Breast epithelium (tissue), 4 donors: Measurements from ENCODE around the gene PNLIP. TPM values are rescaled to one million over a fixed set of nuclear protein-coding genes. Genes with fewer than 3 reads are reported as not detected.

Experiments
- DNase-seq, 2 donors: peaks; one replicate each; pipeline ENCODE4 v3.0.0-alpha.2; 2019; ENCODE audit warnings: low spot score in 2 of 2
- H3K27ac ChIP-seq, 2 donors: fragments of 200-600 bp; sonication (generic) in 1 of 2; one replicate each; pipeline ENCODE4 v1.5.1; 2016 to 2019; ENCODE audit warnings: mild to moderate bottlenecking in 1 of 2
- H3K27me3 ChIP-seq, 2 donors: fragments of 200-600 bp; sonication (generic) in 1 of 2; one replicate each; pipeline versions ENCODE4 v1.5.1 to v1.6.0; 2017 to 2019; ENCODE audit warnings: control low read depth in 1 of 2, mild to moderate bottlenecking in 1 of 2
- H3K36me3 ChIP-seq: fragments of 200-600 bp; one replicate; pipeline ENCODE4 v1.5.1; 2019
- H3K4me1 ChIP-seq, 2 donors: fragments of 200-600 bp; sonication (generic); one replicate each; pipeline ENCODE4 v1.5.1; 2016 to 2019; ENCODE audit warnings: control low read depth in 1 of 2
- H3K4me3 ChIP-seq, 3 donors: fragments of 200-600 bp; sonication (generic); 1 replicate in 2 of 3; 2 replicates in 1 of 3; pipeline ENCODE4 v1.5.1; 2016 to 2019; ENCODE audit warnings: mild to moderate bottlenecking in 3 of 3, moderate library complexity in 2 of 3
- H3K9me3 ChIP-seq, 2 donors: fragments of 200-600 bp; sonication (generic) in 1 of 2; one replicate each; pipeline ENCODE4 v1.5.1; 2016 to 2019; ENCODE audit warnings: control low read depth in 1 of 2
- POLR2A ChIP-seq: fragments of 450-650 bp; IDR thresholded peaks from one replicate; pipeline ENCODE4 v1.6.1; 2016; ENCODE audit warnings: antibody characterized with exemption, mild to moderate bottlenecking, moderate library complexity
- POLR2AphosphoS5 ChIP-seq, 3 donors: sonication (generic); formaldehyde crosslinking; IDR thresholded peaks; one replicate each; pipeline ENCODE4 v1.6.1; 2017; ENCODE audit warnings: antibody characterized with exemption in 3 of 3
- intact Hi-C: fragments of 100-400 bp; cut with DNase I; formaldehyde crosslinking; loops from one replicate; pipeline ENCODE4 v1.15.1; 2023; ENCODE audit warnings: low total_unique reads
- total RNA-seq, 3 donors: library from RNA; depleted of rRNA; stranded (reverse); fragments of >200 nt; gene quantifications; one replicate each; pipeline ENCODE4 v1.1.0, GENCODE V29; 2016
- TF ChIP-seq, protein P1 (sequence below), 3 donors: fragments of 450-650 bp; IDR thresholded peaks; one replicate each; pipeline ENCODE4 v1.5.1; 2016 to 2017; ENCODE audit warnings: antibody characterized with exemption in 3 of 3, mild to moderate bottlenecking in 3 of 3, moderate library complexity in 3 of 3

The PNLIP gene
- total RNA-seq, 3 donors from 2014 or later: not detected

GRCh38 chr10:116612107-116612769 is 66.5 kb downstream of the PNLIP start:
- Histone ChIP-seq H3K4me3 (no peak overlapping the region), H3K27ac (no peak overlapping the region), H3K36me3 (no peaks in the 10 kb centered on the region), H3K4me1 (no peaks in the 10 kb centered on the region), H3K27me3 (peaks cover 0 to 23% of the 10 kb centered on the region in 2 donors), H3K9me3 (no peaks in the 10 kb centered on the region)
- intact Hi-C loops: no loop called here
- no peak for DNase-seq
- TF ChIP-seq, protein P1, sequence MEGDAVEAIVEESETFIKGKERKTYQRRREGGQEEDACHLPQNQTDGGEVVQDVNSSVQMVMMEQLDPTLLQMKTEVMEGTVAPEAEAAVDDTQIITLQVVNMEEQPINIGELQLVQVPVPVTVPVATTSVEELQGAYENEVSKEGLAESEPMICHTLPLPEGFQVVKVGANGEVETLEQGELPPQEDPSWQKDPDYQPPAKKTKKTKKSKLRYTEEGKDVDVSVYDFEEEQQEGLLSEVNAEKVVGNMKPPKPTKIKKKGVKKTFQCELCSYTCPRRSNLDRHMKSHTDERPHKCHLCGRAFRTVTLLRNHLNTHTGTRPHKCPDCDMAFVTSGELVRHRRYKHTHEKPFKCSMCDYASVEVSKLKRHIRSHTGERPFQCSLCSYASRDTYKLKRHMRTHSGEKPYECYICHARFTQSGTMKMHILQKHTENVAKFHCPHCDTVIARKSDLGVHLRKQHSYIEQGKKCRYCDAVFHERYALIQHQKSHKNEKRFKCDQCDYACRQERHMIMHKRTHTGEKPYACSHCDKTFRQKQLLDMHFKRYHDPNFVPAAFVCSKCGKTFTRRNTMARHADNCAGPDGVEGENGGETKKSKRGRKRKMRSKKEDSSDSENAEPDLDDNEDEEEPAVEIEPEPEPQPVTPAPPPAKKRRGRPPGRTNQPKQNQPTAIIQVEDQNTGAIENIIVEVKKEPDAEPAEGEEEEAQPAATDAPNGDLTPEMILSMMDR (IDR thresholded peaks at IDR 0.05): no peak
- no peak for TF ChIP-seq POLR2AphosphoS5 (IDR thresholded peaks at IDR 0.05)
- no peak for TF ChIP-seq POLR2A

DNA sequence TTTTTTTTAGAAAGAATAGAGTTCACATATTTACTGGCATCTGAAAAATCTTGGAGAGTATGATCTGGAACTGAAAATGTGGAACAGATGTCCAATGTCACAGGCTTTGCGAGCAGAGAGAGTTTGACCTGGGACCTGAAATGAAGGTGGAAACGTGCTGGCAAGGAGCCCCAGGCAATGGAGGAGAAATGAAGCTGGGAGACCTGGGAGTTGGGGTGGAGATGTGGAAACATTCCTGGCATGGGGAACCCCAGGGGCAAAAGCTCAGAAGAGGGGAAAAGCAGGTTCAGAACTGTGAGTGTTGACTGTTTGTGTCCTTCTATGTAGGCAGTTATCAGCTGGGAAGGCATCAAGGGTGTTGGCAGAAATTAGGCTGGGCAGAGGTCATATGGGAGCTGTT is 67.7 kb downstream of the PNLIP start:
- no peak for DNase-seq
- Histone ChIP-seq H3K36me3 (no peaks in the 10 kb centered on the region), H3K27ac (no peak overlapping the region), H3K4me1 (no peaks in the 10 kb centered on the region), H3K9me3 (no peaks in the 10 kb centered on the region), H3K27me3 (peaks cover 0 to 23% of the 10 kb centered on the region in 2 donors), H3K4me3 (no peak overlapping the region)
- TF ChIP-seq, protein P1 (IDR thresholded peaks at IDR 0.05): no peak
- TF ChIP-seq POLR2A: no peak
- intact Hi-C loops: no loop called here

DNA sequence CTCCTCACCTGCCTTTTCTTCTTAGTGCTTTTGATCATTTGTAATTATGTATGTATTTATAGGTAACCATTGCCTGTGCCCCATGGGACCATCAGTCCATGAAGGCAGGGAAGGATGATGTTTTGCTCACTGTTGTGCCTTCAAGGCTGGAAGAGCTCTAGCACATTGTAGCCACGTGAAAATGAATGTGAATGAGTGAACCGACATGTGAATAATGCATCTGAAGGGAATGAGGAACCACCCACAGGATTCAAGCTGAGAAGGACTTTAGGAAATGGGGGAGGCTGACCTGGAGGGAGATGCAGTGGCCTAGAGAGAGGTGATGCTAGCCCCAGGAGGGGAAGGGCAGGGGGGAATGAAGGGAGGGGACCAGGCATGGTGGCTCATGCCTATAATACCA is 69.1 kb downstream of the PNLIP start:
- no peak overlapping the region for H3K4me3 ChIP-seq
- intact Hi-C loops: no loop called here
- H3K27me3 ChIP-seq: peaks cover 0 to 14% of the 10 kb centered on the region in 2 donors
- no peaks in the 10 kb centered on the region for H3K4me1 ChIP-seq
- no peaks in the 10 kb centered on the region for H3K36me3 ChIP-seq
- DNase-seq: no peak
- H3K9me3 ChIP-seq: no peaks in the 10 kb centered on the region
- H3K27ac ChIP-seq: no peak overlapping the region
- TF ChIP-seq POLR2A (no peak), POLR2AphosphoS5 (IDR thresholded peaks at IDR 0.05) (no peak)
- TF ChIP-seq, protein P1 (IDR thresholded peaks at IDR 0.05): no peak

DNA sequence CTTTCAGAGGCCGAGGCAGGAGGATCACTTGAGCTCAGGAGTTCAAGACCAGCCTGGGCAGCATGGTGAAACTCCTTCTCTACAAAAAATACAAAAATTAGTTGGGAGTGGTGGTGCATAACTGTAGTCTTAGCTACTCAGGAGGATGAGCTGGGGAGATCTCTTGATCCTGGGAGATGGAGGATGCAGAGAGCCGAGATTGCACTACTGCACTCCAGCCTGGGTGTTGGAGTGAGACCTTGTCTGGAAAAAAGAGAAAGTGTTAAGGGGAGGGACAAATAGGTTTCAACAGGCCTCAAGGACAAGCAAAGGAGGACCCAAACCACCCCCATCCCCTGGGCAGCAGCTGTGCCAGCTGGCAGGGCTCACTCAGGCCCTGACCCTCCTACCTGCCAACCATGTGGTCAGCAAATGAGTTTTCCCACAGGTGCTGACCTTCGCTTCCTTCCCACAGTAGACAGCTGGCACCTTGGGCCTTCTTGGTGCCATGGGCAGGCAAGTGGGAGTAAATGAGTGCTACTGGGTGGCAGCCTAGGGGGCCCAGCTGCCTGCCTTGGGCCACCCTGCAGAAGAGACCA is 69.6 kb downstream of the PNLIP start:
- TF ChIP-seq POLR2AphosphoS5 (IDR thresholded peaks at IDR 0.05) (no peak), POLR2A (no peak)
- TF ChIP-seq, protein P1 (IDR thresholded peaks at IDR 0.05): no peak
- intact Hi-C loops: no loop called here
- no peak for DNase-seq
- peaks cover 0 to 11% of the 10 kb centered on the region in 2 donors for H3K27me3 ChIP-seq
- no peak overlapping the region for H3K4me3 ChIP-seq
- H3K27ac ChIP-seq: no peak overlapping the region
- H3K36me3 ChIP-seq: no peaks in the 10 kb centered on the region
- no peaks in the 10 kb centered on the region for H3K4me1 ChIP-seq
- H3K9me3 ChIP-seq: no peaks in the 10 kb centered on the region

Other genes starting within 250 kb of the PNLIP start
- not detected for gene CCDC172, start 221.5 kb upstream of the PNLIP start, total RNA-seq
- 1 to 10 TPM in 1 of 3 donors, under 1 TPM in 2; 0.29 to 2.4 (median 0.66) TPM for gene PNLIPRP3, start 118.1 kb upstream of the PNLIP start, total RNA-seq
- gene PNLIPRP1, start 45.0 kb downstream of the PNLIP start, total RNA-seq: not detected
- not detected for gene PNLIPRP2, start 75.0 kb downstream of the PNLIP start, total RNA-seq
- 10 to 100 TPM; 13.2 to 23.6 (median 14.2) TPM for gene HSPA12A, start 196.6 kb downstream of the PNLIP start, total RNA-seq